Adipocyte (in vitro differentiated cells): ENCODE data around the gene RERE.
A peak's percentile ranks its signal among the peaks of the same experiment; 100 is the strongest.

Experiments used
- DNase-seq: peaks from one replicate; pipeline ENCODE4 v3.0.0-alpha.2; 2015; ENCODE audit warnings: low read depth
- H3K27me3 ChIP-seq: replicated peaks from 2 replicates; pipeline ENCODE4 v1.7.0; 2013; ENCODE audit warnings: mild to moderate bottlenecking, low read length, moderate library complexity; ENCODE audit not compliant: control insufficient read depth, insufficient read depth
- H3K36me3 ChIP-seq: 2 replicates; pipeline ENCODE4 v1.7.0; 2013; ENCODE audit warnings: low read length, mild to moderate bottlenecking, moderate library complexity; ENCODE audit not compliant: control insufficient read depth, insufficient read depth, severe bottlenecking
- H3K4me1 ChIP-seq: 2 replicates; pipeline ENCODE4 v1.7.0; 2013; ENCODE audit warnings: mild to moderate bottlenecking, low read length, moderate library complexity; ENCODE audit not compliant: control insufficient read depth, insufficient read depth
- H3K4me3 ChIP-seq: 2 replicates; pipeline ENCODE4 v1.7.0; 2013; ENCODE audit warnings: mild to moderate bottlenecking, low read length, moderate library complexity
- H3K9ac ChIP-seq: 2 replicates; pipeline ENCODE4 v1.7.0; 2013; ENCODE audit warnings: mild to moderate bottlenecking, low read length, moderate library complexity
- H3K9me3 ChIP-seq: 2 replicates; pipeline ENCODE4 v1.7.0; 2013; ENCODE audit warnings: mild to moderate bottlenecking, low read length, moderate library complexity; ENCODE audit not compliant: control insufficient read depth

RERE gene

GRCh38 chr1:8856689-8857412 lies 39.4 kb upstream of the RERE start:
- H3K9ac ChIP-seq: no peak overlapping the region
- H3K4me3 ChIP-seq: no peak overlapping the region
- no peak for DNase-seq
- H3K4me1 ChIP-seq: peaks cover 41% of the 10 kb centered on the region
- H3K36me3 ChIP-seq: peaks cover 43% of the 10 kb centered on the region
- H3K27me3 ChIP-seq: no peaks in the 10 kb centered on the region
- no peaks in the 10 kb centered on the region for H3K9me3 ChIP-seq

GRCh38 chr1:8854240-8854639 lies 36.8 kb upstream of the RERE start:
- H3K9ac ChIP-seq: no peak overlapping the region
- H3K9me3 ChIP-seq: no peaks in the 10 kb centered on the region
- no peaks in the 10 kb centered on the region for H3K27me3 ChIP-seq
- H3K4me3 ChIP-seq: no peak overlapping the region
- peaks cover 23% of the 10 kb centered on the region for H3K4me1 ChIP-seq
- DNase-seq: no peak
- peaks cover 19% of the 10 kb centered on the region for H3K36me3 ChIP-seq

- DNase-seq: no peak
- no peak overlapping the region for H3K9ac ChIP-seq
Observed at GRCh38 chr1:8851060-8851459, 33.6 kb upstream of the RERE start.

GRCh38 chr1:8848663-8849386 lies 31.4 kb upstream of the RERE start:
- Histone ChIP-seq H3K9me3 (peaks cover 4% of the 10 kb centered on the region), H3K9ac (peak overlapping the region; percentile 17), H3K36me3 (no peaks in the 10 kb centered on the region), H3K4me3 (no peak overlapping the region), H3K4me1 (peaks cover 7% of the 10 kb centered on the region), H3K27me3 (peaks cover 17% of the 10 kb centered on the region)
- peak; percentile 96 for DNase-seq

More at GRCh38 chr1:8851060-8851459, 33.6 kb upstream of the RERE start:
- Histone ChIP-seq H3K4me1 (peaks cover 13% of the 10 kb centered on the region), H3K27me3 (peaks cover 3% of the 10 kb centered on the region), H3K4me3 (no peak overlapping the region), H3K36me3 (no peaks in the 10 kb centered on the region), H3K9me3 (no peaks in the 10 kb centered on the region)

GRCh38 chr1:8847990-8848389 lies 30.6 kb upstream of the RERE start:
- DNase-seq: no peak
- H3K36me3 ChIP-seq: no peaks in the 10 kb centered on the region

GRCh38 chr1:8846263-8846662 lies 28.8 kb upstream of the RERE start:
- peaks cover 20% of the 10 kb centered on the region for H3K27me3 ChIP-seq
- H3K4me3 ChIP-seq: no peak overlapping the region
- DNase-seq: no peak
- H3K36me3 ChIP-seq: no peaks in the 10 kb centered on the region
- H3K4me1 ChIP-seq: peaks cover 7% of the 10 kb centered on the region
- no peak overlapping the region for H3K9ac ChIP-seq
- peaks cover 18% of the 10 kb centered on the region for H3K9me3 ChIP-seq

More at GRCh38 chr1:8847990-8848389, 30.6 kb upstream of the RERE start:
- Histone ChIP-seq H3K9ac (no peak overlapping the region), H3K27me3 (peaks cover 20% of the 10 kb centered on the region), H3K9me3 (peaks cover 11% of the 10 kb centered on the region), H3K4me1 (peaks cover 7% of the 10 kb centered on the region), H3K4me3 (no peak overlapping the region)

GRCh38 chr1:8845104-8846097 lies 28.0 kb upstream of the RERE start:
- Histone ChIP-seq H3K4me3 (no peak overlapping the region), H3K36me3 (no peaks in the 10 kb centered on the region), H3K4me1 (peaks cover 7% of the 10 kb centered on the region), H3K27me3 (peaks cover 20% of the 10 kb centered on the region), H3K9me3 (peaks cover 18% of the 10 kb centered on the region), H3K9ac (no peak overlapping the region)
- no peak for DNase-seq

GRCh38 chr1:8844501-8845006 lies 27.1 kb upstream of the RERE start:
- Histone ChIP-seq H3K27me3 (peaks cover 20% of the 10 kb centered on the region), H3K36me3 (no peaks in the 10 kb centered on the region)
- DNase-seq: no peak

GRCh38 chr1:8841395-8841794 lies 24.0 kb upstream of the RERE start:
- peaks cover 20% of the 10 kb centered on the region for H3K27me3 ChIP-seq
- no peak overlapping the region for H3K9ac ChIP-seq
- no peaks in the 10 kb centered on the region for H3K4me1 ChIP-seq
- no peak overlapping the region for H3K4me3 ChIP-seq
- no peaks in the 10 kb centered on the region for H3K36me3 ChIP-seq
- H3K9me3 ChIP-seq: peaks cover 18% of the 10 kb centered on the region
- no peak for DNase-seq

More at GRCh38 chr1:8844501-8845006, 27.1 kb upstream of the RERE start:
- Histone ChIP-seq H3K4me1 (peaks cover 7% of the 10 kb centered on the region), H3K9me3 (peaks cover 18% of the 10 kb centered on the region), H3K9ac (no peak overlapping the region), H3K4me3 (no peak overlapping the region)

- no peaks in the 10 kb centered on the region for H3K4me1 ChIP-seq
- DNase-seq: no peak
- H3K9ac ChIP-seq: no peak overlapping the region
- no peak overlapping the region for H3K4me3 ChIP-seq
- H3K27me3 ChIP-seq: peaks cover 10% of the 10 kb centered on the region
- H3K36me3 ChIP-seq: no peaks in the 10 kb centered on the region
- peaks cover 14% of the 10 kb centered on the region for H3K9me3 ChIP-seq
Observed at GRCh38 chr1:8839990-8840389, 22.6 kb upstream of the RERE start.
